H9 (cell line): ENCODE data around the gene ZNF25. TPM values are rescaled to one million over a fixed set of nuclear protein-coding genes. Genes with fewer than 3 reads are reported as not detected.

Source experiments
- DNase-seq: peaks from one replicate; pipeline ENCODE4 v3.0.0-alpha.2; 2017
- H2AFZ ChIP-seq: one replicate; pipeline ENCODE4 v1.6.1; 2013; ENCODE audit warnings: mild to moderate bottlenecking, low read length, control low read depth, moderate library complexity
- H2AK5ac ChIP-seq: 2 replicates; pipeline ENCODE4 v1.6.1; 2013; ENCODE audit warnings: low read length, control low read depth, mixed read lengths; ENCODE audit not compliant: insufficient read length
- H2BK120ac ChIP-seq: one replicate; pipeline ENCODE4 v1.6.1; 2013; ENCODE audit warnings: low read depth, mild to moderate bottlenecking, low read length, control low read depth, inconsistent platforms; ENCODE audit not compliant: poor library complexity, severe bottlenecking
- H2BK12ac ChIP-seq: 2 replicates; pipeline ENCODE4 v1.6.1; 2013; ENCODE audit warnings: low read length, control low read depth, mixed read lengths, low read depth; ENCODE audit not compliant: insufficient read length
- H2BK15ac ChIP-seq: 2 replicates; pipeline ENCODE4 v1.6.1; 2013; ENCODE audit warnings: low read depth, low read length, control low read depth
- H2BK20ac ChIP-seq: one replicate; pipeline ENCODE4 v1.6.1; 2013; ENCODE audit warnings: low read depth, mild to moderate bottlenecking, low read length, control low read depth, inconsistent platforms; ENCODE audit not compliant: poor library complexity, severe bottlenecking
- H2BK5ac ChIP-seq: 2 replicates; pipeline ENCODE4 v1.6.1; 2013; ENCODE audit warnings: low read length, control low read depth, mixed read lengths; ENCODE audit not compliant: insufficient read length
- H3K14ac ChIP-seq: 2 replicates; pipeline ENCODE4 v1.6.1; 2013; ENCODE audit warnings: low read length, control low read depth; ENCODE audit not compliant: insufficient read depth
- H3K18ac ChIP-seq: 2 replicates; pipeline ENCODE4 v1.6.1; 2013; ENCODE audit warnings: low read depth, mild to moderate bottlenecking, mixed read lengths, low read length, control low read depth; ENCODE audit not compliant: insufficient read length
- H3K23ac ChIP-seq: 2 replicates; pipeline ENCODE4 v1.6.1; 2013; ENCODE audit warnings: low read length, control low read depth, mixed read lengths, low read depth; ENCODE audit not compliant: insufficient read length
- H3K23me2 ChIP-seq: 2 replicates; pipeline ENCODE4 v1.6.1; 2013; ENCODE audit warnings: low read depth, mild to moderate bottlenecking, mixed read lengths, low read length, control low read depth; ENCODE audit not compliant: insufficient read length, poor library complexity, severe bottlenecking
- H3K27ac ChIP-seq: 2 replicates; pipeline ENCODE4 v1.5.1; 2013; ENCODE audit warnings: low read length, control low read depth, mixed read lengths, low read depth; ENCODE audit not compliant: insufficient read length
- H3K27me3 ChIP-seq: 2 replicates; pipeline ENCODE4 v1.6.1; 2013; ENCODE audit warnings: low read length, control low read depth, inconsistent platforms; ENCODE audit not compliant: insufficient read depth
- H3K4ac ChIP-seq: 2 replicates; pipeline ENCODE4 v1.6.1; 2013; ENCODE audit warnings: low read depth, mild to moderate bottlenecking, control low read depth, inconsistent platforms, low read length, moderate library complexity
- H3K4me1 ChIP-seq: 2 replicates; pipeline ENCODE4 v1.6.1; 2013; ENCODE audit warnings: low read length, control low read depth, inconsistent platforms; ENCODE audit not compliant: insufficient read depth
- H3K4me2 ChIP-seq: 2 replicates; pipeline ENCODE4 v1.6.1; 2013; ENCODE audit warnings: low read length, control low read depth, mixed read lengths; ENCODE audit not compliant: insufficient read length, insufficient read depth
- H3K56ac ChIP-seq: 2 replicates; pipeline ENCODE4 v1.6.1; 2013; ENCODE audit warnings: low read depth, mild to moderate bottlenecking, mixed read lengths, low read length, control low read depth; ENCODE audit not compliant: insufficient read length
- H3K79me1 ChIP-seq: 2 replicates; pipeline ENCODE4 v1.6.1; 2013; ENCODE audit warnings: low read depth, mild to moderate bottlenecking, moderate library complexity, low read length, control low read depth, inconsistent platforms; ENCODE audit not compliant: insufficient read depth, poor library complexity, severe bottlenecking
- H3K79me2 ChIP-seq: 2 replicates; pipeline ENCODE4 v1.6.1; 2013; ENCODE audit warnings: low read length, control low read depth, inconsistent platforms; ENCODE audit not compliant: insufficient read depth
- H3K9ac ChIP-seq: 2 replicates; pipeline ENCODE4 v1.6.1; 2013; ENCODE audit warnings: low read length, control low read depth, mixed read lengths; ENCODE audit not compliant: insufficient read length; ENCODE audit errors: extremely low read depth
- H3K9me3 ChIP-seq: one replicate; pipeline ENCODE4 v1.6.1; 2013; ENCODE audit warnings: low read depth, low read length, inconsistent platforms; ENCODE audit not compliant: control insufficient read depth
- H3T11ph ChIP-seq: one replicate; pipeline ENCODE4 v1.6.1; 2013; ENCODE audit warnings: mild to moderate bottlenecking, low read length, control low read depth, inconsistent platforms
- H4K20me1 ChIP-seq: one replicate; pipeline ENCODE4 v1.6.1; 2013; ENCODE audit not compliant: control insufficient read depth, insufficient read length, insufficient read depth
- H4K5ac ChIP-seq: 2 replicates; pipeline ENCODE4 v1.6.1; 2013; ENCODE audit warnings: low read depth, mild to moderate bottlenecking, mixed read lengths, low read length, control low read depth; ENCODE audit not compliant: insufficient read length
- H4K8ac ChIP-seq: replicated peaks from 2 replicates; pipeline ENCODE4 v1.6.1; 2013; ENCODE audit warnings: low read length, control low read depth, mixed read lengths, low read depth; ENCODE audit not compliant: insufficient read length
- H4K91ac ChIP-seq: 2 replicates; pipeline ENCODE4 v1.6.1; 2013; ENCODE audit warnings: low read depth, mild to moderate bottlenecking, moderate library complexity, mixed read lengths, low read length, control low read depth; ENCODE audit not compliant: insufficient read length
- H3K27ac Mint-ChIP-seq, 3 experiments: 2 replicates in 2 of 3; 3 replicates in 1 of 3; pipeline ENCODE4 v1.8.0; 2020 to 2021; ENCODE audit warnings: mixed read lengths in 3 of 3, mild to moderate bottlenecking in 1 of 3, moderate library complexity in 1 of 3
- H3K27me3 Mint-ChIP-seq: 2 replicates; pipeline ENCODE4 v1.8.0; 2021; ENCODE audit warnings: low read depth, mild to moderate bottlenecking, moderate library complexity, mixed read lengths
- H3K36me3 Mint-ChIP-seq, 3 experiments: 2 replicates in 2 of 3; 3 replicates in 1 of 3; pipeline ENCODE4 v1.8.0; 2020 to 2021; ENCODE audit warnings: low read depth in 3 of 3, mixed read lengths in 3 of 3; ENCODE audit not compliant: insufficient read depth in 1 of 3
- H3K4me1 Mint-ChIP-seq, 2 experiments: 2 replicates each; pipeline ENCODE4 v1.8.0; 2020; ENCODE audit warnings: mixed read lengths in 2 of 2
- H3K4me3 Mint-ChIP-seq, 2 experiments: 2 replicates in 1 of 2; 3 replicates in 1 of 2; pipeline ENCODE4 v1.8.0; 2020 to 2021; ENCODE audit warnings: mild to moderate bottlenecking in 2 of 2, mixed read lengths in 2 of 2, moderate library complexity in 1 of 2
- H3K9me3 Mint-ChIP-seq, 2 experiments: 2 replicates in 1 of 2; 3 replicates in 1 of 2; pipeline ENCODE4 v1.8.0; 2020; ENCODE audit warnings: mild to moderate bottlenecking in 2 of 2, mixed read lengths in 2 of 2, moderate library complexity in 1 of 2
- CTCF ChIP-seq: fragments of 200-600 bp; sonication (generic); conservative IDR thresholded peaks from 3 replicates; pipeline ENCODE4 v1.8.0; 2021; ENCODE audit warnings: antibody characterized with exemption, mild to moderate bottlenecking
- whole genome bisulfite sequencing: extraction: QIAGEN DNeasy Blood & Tissue Kit; methylation state at CpG from one replicate; pipeline ENCODE4 v1.1.7; 2013; ENCODE audit warnings: missing lambda C conversion rate, low lambda C conversion rate, mixed read lengths; ENCODE audit not compliant: insufficient read length; ENCODE audit errors: extremely low coverage; 5-methylcytosine and 5-hydroxymethylcytosine counted together
- total RNA-seq: library from RNA; stranded (reverse); gene quantifications from 2 replicates; pipeline ENCODE4 v1.2.1, GENCODE V29; 2021

ZNF25 gene
- total RNA-seq, 1 experiment from 2014 or later: 0.83 TPM

GRCh38 chr10:37957841-37958240 lies 18.6 kb downstream of the ZNF25 start:
- Mint-ChIP-seq H3K4me3 (no peak overlapping the region), H3K4me1 (no peaks in the 10 kb centered on the region), H3K36me3 (peaks cover 42 to 56% (median 46%) of the 10 kb centered on the region in 3 experiments), H3K9me3 (peaks cover 79 to 94% of the 10 kb centered on the region in 2 experiments), H3K27me3 (peaks cover 2% of the 10 kb centered on the region), H3K27ac (no peak overlapping the region)
- no peak overlapping the region for H4K91ac ChIP-seq
- no peak for TF ChIP-seq CTCF
- no peak overlapping the region for H3T11ph ChIP-seq
- no peak overlapping the region for H3K4ac ChIP-seq
- H4K5ac ChIP-seq: no peak overlapping the region
- no peak overlapping the region for H2BK15ac ChIP-seq
- no peak overlapping the region for H2AFZ ChIP-seq
- H2BK120ac ChIP-seq: no peak overlapping the region
- H2AK5ac ChIP-seq: no peak overlapping the region
- H3K4me2 ChIP-seq: no peak overlapping the region
- H3K79me1 ChIP-seq: no peaks in the 10 kb centered on the region
- H3K23me2 ChIP-seq: no peaks in the 10 kb centered on the region
- H3K9ac ChIP-seq: no peak overlapping the region
- no peak overlapping the region for H3K27ac ChIP-seq
- no peak for DNase-seq
- H3K9me3 ChIP-seq: peaks cover 20% of the 10 kb centered on the region
- no peaks in the 10 kb centered on the region for H3K79me2 ChIP-seq
- no peak overlapping the region for H3K56ac ChIP-seq
- no peak overlapping the region for H4K8ac ChIP-seq
- no CpG with 5 or more reads among the region's 2 CpGs for WGBS
- H2BK20ac ChIP-seq: no peak overlapping the region
- no peak overlapping the region for H3K23ac ChIP-seq
- no peak overlapping the region for H3K18ac ChIP-seq
- no peak overlapping the region for H3K14ac ChIP-seq
- H2BK5ac ChIP-seq: no peak overlapping the region
- no peaks in the 10 kb centered on the region for H3K27me3 ChIP-seq
- no peaks in the 10 kb centered on the region for H3K4me1 ChIP-seq
- no peak overlapping the region for H2BK12ac ChIP-seq
- no peaks in the 10 kb centered on the region for H4K20me1 ChIP-seq
